Measurements from ENCODE around the gene HIVEP1. TPM values are rescaled to one million over a fixed set of nuclear protein-coding genes. Genes with fewer than 3 reads are reported as not detected.
"Not testable (repeated sequence)": the region's sequence is repeated elsewhere in the genome, so short reads cannot be mapped to it uniquely, and the experiment has no call there.

The HIVEP1 gene
- total and polyA plus RNA-seq, 2 of the 8 experiments (the other 6 are each of a cell fraction or from before 2014, with no cell fraction given), result 22.6 to 23.1 TPM

- H3K18ac ChIP-seq (ENCODE audit: extremely low read depth, low read length); H3K27me3 ChIP-seq (replicated peaks in 1 of 4; ENCODE audit: control insufficient read depth in 3 of 4, extremely low read depth in 1 of 4, insufficient read depth in 3 of 4, low read length in 3 of 4); H2AK5ac ChIP-seq (ENCODE audit: low read depth, low read length); H2BK20ac ChIP-seq (ENCODE audit: low read length); H4K20me1 ChIP-seq (replicated peaks in 1 of 2; ENCODE audit: control insufficient read depth in 1 of 2, insufficient read depth in 2 of 2, low read length in 2 of 2); H4K91ac ChIP-seq (replicated peaks; ENCODE audit: insufficient read length, low read length); H3K4ac ChIP-seq (replicated peaks; ENCODE audit: insufficient read length, low read depth, low read length); H3K56ac ChIP-seq (replicated peaks; ENCODE audit: insufficient read length, low read depth, low read length); H3K4me3 ChIP-seq (ENCODE audit: extremely low read depth in 1 of 4, insufficient read depth in 2 of 4, low read depth in 3 of 4, low read length in 4 of 4); H3K36me3 ChIP-seq (ENCODE audit: control insufficient read depth in 2 of 4, insufficient read depth in 4 of 4, low read length in 3 of 4); H3K23ac ChIP-seq (ENCODE audit: insufficient read length); H3K14ac ChIP-seq (ENCODE audit: insufficient read length); H3K23me2 ChIP-seq (ENCODE audit: low read depth, low read length); H2BK120ac ChIP-seq (replicated peaks; ENCODE audit: low read depth, low read length); H3K79me1 ChIP-seq (ENCODE audit: low read depth, low read length); H3K9ac ChIP-seq (replicated peaks in 1 of 4; ENCODE audit: extremely low read depth in 1 of 4, low read depth in 3 of 4, low read length in 3 of 4); H3K4me1 ChIP-seq (replicated peaks in 1 of 4; ENCODE audit: control insufficient read depth in 3 of 4, insufficient read depth in 4 of 4, low read length in 3 of 4); POLR2A ChIA-PET (ENCODE audit: partially characterized antibody); FAIRE-seq; H3K4me2 ChIP-seq (ENCODE audit: insufficient read depth in 1 of 2, low read depth in 2 of 2, low read length in 2 of 2); H4K5ac ChIP-seq (ENCODE audit: insufficient read length, low read depth, low read length); H2BK12ac ChIP-seq (ENCODE audit: low read depth, low read length); H4K8ac ChIP-seq (ENCODE audit: extremely low read depth, insufficient read depth, low read length); H3K9me3 ChIP-seq (ENCODE audit: insufficient read depth in 2 of 2, low read depth in 1 of 2, low read length in 1 of 2); H2BK15ac ChIP-seq (ENCODE audit: low read length); H2BK5ac ChIP-seq (ENCODE audit: low read depth, low read length); H2AFZ ChIP-seq (ENCODE audit: low read length); DNase-seq (ENCODE audit: low read depth in 1 of 2, low spot score in 2 of 2); H3K27ac ChIP-seq (ENCODE audit: low read depth, low read length): not testable (repeated sequence)
- WGBS, 2 experiments (ENCODE audit: extremely low coverage in 1 of 2, insufficient coverage in 1 of 2, insufficient read length in 1 of 2, insufficient replicate concordance in 2 of 2, low coverage in 1 of 2, low lambda C conversion rate in 2 of 2, missing lambda C conversion rate in 1 of 2), result 92% methylated on average over 2 of the region's 2 CpGs; no CpG with 5 or more reads in 1 of the 2 experiments
- CTCF ChIA-PET (ENCODE audit: partially characterized antibody), result interaction anchor here (0.6 to 1.4 kb wide), 2 partner anchors 97 to 132 kb away, joined by 3 to 4 read pairs; no protein-coding TSS in a partner anchor
- peaks cover 0 to 11% of the 10 kb centered on the region in 2 experiments; a peak in 1 of 4 replicates for H3K79me2 ChIP-seq (ENCODE audit: control insufficient read depth in 1 of 2, insufficient read depth in 2 of 2, low read length in 2 of 2)
These were observed 143.7 kb downstream of the HIVEP1 start for GRCh38 chr6:12155769-12156168.
